AG10803 (cell line): ENCODE results near the gene RAB31.

ENCODE experiments used
- DNase-seq: peaks from one replicate; pipeline ENCODE4 v3.0.0; 2010; ENCODE audit warnings: low read depth
- H3K4me3 ChIP-seq: 2 replicates; pipeline ENCODE4 v1.5.1; 2011; ENCODE audit warnings: mild to moderate bottlenecking, low read length, control low read depth
- TF ChIP-seq, protein P1 (sequence below): conservative IDR thresholded peaks from 2 replicates; pipeline ENCODE4 v1.5.1; 2011; ENCODE audit warnings: mild to moderate bottlenecking, low read length, control low read depth, inconsistent platforms

RAB31 gene

DNA sequence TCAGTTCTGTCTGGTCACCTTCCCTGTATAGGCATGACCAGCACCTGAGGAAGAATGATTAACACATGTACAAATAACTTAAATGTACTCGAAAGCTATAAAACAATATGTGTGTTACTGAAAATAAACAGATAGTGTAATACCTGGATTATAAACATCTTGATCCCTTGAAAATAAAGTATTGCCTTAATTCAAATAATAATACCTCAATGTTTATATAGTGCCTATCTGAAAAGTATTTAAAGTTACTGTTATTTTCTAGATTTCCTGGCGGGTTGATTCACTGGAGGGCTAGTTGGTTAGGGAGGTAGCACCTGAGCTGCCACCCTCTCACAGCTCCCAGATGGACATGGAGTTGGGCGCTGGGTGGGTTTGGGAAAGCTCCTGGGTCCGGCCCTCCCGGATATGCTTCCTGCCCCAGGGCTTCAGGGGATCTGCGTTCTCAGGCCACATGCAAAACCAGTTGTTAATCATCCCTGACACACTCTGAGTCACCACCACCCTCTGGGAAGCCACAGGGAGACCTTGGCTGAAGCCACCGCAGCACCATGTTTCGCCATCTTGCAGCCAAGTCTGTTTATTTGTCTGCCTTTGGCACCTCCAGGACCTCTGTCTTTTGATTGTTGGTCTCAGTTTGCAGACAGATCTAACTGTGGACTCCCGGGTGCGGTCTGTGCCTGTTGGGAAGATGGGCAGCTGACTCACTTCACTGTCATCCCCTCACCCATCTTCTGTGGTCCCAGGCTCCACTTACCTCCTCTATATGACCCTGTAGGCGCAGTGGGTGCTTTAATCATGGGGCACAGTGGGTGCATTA is 35.3 kb downstream of the RAB31 start:
- peak; percentile 93 for DNase-seq
- no peak overlapping the region for H3K4me3 ChIP-seq
- TF ChIP-seq, protein P1, sequence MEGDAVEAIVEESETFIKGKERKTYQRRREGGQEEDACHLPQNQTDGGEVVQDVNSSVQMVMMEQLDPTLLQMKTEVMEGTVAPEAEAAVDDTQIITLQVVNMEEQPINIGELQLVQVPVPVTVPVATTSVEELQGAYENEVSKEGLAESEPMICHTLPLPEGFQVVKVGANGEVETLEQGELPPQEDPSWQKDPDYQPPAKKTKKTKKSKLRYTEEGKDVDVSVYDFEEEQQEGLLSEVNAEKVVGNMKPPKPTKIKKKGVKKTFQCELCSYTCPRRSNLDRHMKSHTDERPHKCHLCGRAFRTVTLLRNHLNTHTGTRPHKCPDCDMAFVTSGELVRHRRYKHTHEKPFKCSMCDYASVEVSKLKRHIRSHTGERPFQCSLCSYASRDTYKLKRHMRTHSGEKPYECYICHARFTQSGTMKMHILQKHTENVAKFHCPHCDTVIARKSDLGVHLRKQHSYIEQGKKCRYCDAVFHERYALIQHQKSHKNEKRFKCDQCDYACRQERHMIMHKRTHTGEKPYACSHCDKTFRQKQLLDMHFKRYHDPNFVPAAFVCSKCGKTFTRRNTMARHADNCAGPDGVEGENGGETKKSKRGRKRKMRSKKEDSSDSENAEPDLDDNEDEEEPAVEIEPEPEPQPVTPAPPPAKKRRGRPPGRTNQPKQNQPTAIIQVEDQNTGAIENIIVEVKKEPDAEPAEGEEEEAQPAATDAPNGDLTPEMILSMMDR, result no peak

DNA sequence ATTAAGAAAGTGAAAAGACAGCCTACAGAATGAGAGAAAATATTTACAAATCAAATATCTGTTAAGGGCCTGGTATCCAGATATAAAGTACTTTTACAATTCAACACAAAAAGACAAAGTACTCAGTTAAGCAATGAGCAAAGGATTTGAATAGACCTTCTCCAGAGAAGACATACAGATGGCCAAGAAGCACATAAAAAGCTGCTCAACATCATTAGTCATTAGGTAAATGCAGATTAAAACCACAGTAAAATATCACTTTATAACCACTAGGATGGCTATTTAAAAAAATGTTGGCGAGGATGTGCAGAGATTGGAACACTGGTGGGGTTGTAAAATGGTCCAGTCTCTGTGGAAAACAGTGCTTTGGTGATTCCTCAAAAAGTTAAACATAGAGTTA is 38.9 kb downstream of the RAB31 start:
- DNase-seq, result no peak
- H3K4me3 ChIP-seq, result no peak overlapping the region
- TF ChIP-seq, protein P1, result no peak

DNA sequence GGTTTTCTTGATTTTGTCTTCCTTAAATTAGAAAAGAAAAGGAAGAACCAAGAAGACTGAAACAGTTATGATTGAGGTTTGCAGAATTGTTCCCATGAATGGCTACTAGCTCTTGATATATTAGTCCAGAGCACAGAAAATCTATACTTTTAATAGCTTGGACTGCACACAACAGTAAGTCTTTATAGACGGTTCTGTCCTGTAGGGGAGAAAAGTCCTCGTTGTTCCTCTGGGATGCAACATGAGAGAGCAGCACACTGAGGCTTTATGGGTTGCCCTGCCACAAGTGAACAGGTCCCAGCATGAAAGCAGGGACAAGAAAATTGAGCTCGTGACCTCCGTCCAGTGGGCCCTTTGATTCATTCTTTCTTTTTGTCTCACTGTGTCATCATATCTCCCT is 41.5 kb downstream of the RAB31 start:
- no peak for DNase-seq
- TF ChIP-seq, protein P1, result no peak

DNA sequence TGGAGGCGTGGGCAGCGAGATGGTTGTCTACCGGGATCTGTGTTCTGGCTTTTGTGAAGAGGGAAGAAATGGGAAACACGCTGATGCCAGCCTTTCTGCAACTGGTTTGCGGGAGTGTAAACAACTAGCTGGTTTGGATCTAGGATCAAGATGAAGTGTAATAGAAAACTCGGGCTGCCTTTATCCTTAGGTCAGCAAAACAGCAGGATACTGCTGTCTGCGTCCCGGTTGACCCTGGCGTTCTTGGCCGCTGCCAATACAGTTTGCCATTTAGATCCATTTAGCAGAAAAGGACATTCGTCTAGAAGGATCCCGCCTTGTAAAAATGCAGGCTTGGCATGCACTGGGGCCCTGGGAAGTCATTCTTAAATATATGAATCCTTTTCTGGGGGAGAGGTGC is 42.0 kb downstream of the RAB31 start:
- H3K4me3 ChIP-seq, result no peak overlapping the region
- DNase-seq, result no peak
- TF ChIP-seq, protein P1, result no peak

More for the DNA sequence above, 41.5 kb downstream of the RAB31 start:
- H3K4me3 ChIP-seq, result no peak overlapping the region

DNA sequence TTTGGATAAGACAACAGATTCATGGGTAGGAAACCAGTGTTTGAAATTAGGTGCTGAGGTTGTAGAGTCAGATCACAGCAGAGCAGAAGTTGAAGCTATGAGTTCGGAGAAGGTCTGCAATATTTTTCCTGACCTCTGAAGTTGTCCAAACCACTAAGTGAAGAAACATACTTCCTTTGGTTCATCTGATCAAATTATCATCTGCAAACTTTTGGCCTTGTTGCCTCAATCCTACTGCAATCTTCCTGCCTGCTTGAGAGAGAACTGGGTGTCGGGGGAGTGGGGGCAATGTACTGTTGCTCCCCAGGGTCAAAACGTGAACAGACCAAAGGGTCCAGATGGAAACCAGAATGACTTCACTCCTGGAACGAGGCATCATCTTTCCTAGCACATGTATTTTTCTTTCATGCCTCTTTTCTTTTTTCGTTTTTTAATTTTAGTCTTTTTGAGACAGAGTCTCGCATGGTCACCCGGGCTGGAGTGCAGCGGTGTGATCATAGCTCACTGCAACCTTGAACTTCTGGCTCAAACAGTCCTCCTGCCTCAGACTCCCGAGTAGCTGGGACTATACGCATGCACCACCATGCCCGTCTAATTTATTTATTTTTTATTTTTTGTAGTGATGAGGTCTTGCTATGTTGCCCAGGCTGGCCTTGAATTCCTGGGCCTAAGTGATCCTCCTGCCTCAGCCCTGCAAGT is 42.7 kb downstream of the RAB31 start:
- no peak overlapping the region for H3K4me3 ChIP-seq
- TF ChIP-seq, protein P1, result no peak
- DNase-seq, result no peak

DNA sequence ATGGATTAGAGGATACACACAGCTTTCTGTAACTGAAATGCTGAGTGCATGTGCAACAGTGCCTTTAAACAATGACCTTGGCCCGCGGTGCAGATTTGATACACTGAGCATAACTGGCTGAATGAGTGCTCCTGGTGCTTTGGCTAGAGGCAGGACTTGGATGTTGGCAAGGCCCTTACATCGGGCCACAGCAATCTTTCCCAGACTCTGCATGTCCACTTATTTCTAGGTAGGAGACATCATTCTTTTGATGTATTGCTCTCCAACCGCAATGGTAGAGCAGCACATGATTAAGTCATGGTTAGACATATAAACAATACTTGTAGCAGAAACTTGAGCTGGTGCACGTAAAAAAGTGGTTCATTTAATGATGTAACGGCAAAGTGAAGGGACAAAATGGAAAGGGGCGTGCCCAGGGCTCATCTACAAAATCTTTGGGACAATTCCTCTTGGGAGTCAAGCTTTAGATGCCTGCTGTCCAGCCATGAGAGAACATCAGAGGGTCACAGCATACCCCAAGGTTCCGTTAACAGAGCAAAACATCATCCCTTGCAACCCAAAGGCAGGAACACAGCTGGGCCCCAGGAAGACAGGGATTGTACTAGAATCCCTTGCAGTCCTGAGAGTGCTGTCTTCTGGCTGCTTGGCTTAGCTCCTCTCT is 43.4 kb downstream of the RAB31 start:
- TF ChIP-seq, protein P1, result no peak
- DNase-seq, result no peak
- H3K4me3 ChIP-seq, result no peak overlapping the region
